GM19463 (cell line): Measurements from ENCODE around the gene EXOC4.

ENCODE experiments used
- ATAC-seq: cut with Tn5 transposase; IDR thresholded peaks from one replicate; pipeline ENCODE4 v1.9.1; 2021; ENCODE audit warnings: mild to moderate bottlenecking, moderate library complexity; ENCODE audit not compliant: unreplicated experiment

Gene EXOC4

DNA sequence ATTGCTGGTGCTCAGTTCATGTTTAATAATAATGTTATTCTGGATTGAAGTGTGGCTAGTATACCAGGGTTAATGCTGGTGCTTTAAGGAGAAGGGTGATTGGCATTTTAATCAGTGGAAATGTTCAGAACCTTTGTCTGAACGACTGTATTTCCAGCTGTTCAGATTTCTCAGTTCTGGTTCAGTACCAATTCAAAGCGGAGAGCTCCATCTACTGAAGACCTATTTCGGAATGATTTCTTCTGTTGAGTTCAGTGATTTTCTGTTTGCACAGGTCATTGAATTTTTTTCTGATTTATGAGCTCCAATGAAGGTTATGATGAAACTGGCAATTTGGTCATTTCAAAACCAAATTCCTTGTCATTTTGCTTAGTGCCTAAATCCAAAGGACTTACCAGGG is 160.1 kb downstream of the EXOC4 start:
- ATAC-seq: no peak

GRCh38 chr7:133419041-133419440 is 166.2 kb downstream of the EXOC4 start:
- no peak for ATAC-seq

DNA sequence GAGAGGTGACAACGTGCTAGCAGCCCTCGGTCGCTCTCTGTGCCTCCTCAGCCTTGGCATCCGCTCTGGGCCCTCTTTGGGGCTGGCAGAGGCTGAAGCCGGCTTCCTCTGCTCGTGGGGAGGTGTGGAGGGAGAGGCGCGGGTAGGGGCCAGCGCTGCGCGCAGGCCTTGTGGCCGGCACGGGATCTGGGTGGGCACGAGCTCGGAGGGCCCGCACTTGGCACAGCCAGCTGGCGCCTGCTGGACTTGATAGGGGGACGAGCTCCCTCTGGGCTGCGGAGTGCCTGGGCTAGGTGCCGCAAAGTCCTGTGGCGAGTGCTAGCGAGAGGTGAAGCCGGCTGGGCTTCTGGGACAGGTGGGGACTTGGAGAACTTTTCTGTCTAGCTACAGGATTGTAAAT is 170.7 kb downstream of the EXOC4 start:
- no peak for ATAC-seq

DNA sequence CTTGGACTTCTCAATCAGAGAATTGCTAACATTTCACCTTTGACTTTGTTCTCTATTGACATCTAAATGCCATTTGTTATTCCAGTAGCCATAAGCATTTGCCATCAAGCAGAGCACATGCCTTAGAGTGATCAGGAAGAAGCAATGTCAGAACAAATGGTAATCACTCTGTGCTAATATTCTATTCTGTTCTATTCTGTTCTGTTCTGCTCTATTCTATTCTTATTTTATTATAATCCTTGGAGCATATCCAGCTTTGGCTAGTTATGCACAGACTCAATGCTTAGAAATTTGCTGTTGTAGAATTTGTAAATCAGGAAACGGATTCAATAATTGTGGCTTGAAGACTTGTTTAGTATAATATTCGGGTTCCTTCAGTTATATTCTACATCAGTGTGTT is 175.4 kb downstream of the EXOC4 start:
- ATAC-seq: no peak

DNA sequence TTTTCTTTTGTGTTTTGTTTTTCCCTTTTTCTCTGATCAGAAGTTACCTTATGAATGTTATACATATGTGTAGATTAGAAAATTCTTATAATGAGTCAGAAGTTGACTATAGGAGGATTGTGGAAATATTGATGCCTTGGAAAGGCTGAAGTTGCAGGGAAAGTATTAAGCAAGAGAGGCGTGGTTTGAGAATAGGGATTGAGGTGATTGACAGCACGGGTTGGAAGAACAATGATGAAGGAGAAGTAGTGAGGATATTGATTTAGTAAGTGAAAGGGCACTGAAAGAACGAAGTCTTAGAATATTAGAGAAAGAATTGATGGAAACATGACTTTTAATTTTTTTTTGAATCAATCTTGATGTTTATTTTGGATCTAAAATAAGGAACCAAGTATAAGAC is 176.0 kb downstream of the EXOC4 start:
- ATAC-seq: no peak

- no peak for ATAC-seq
Observed at GRCh38 chr7:133429371-133429770, 176.5 kb downstream of the EXOC4 start.

GRCh38 chr7:133431134-133431724 is 178.4 kb downstream of the EXOC4 start:
- ATAC-seq: no peak

GRCh38 chr7:133433165-133433812 is 180.4 kb downstream of the EXOC4 start:
- no peak for ATAC-seq

- no peak for ATAC-seq
Observed at GRCh38 chr7:133434246-133434865, 181.5 kb downstream of the EXOC4 start.

DNA sequence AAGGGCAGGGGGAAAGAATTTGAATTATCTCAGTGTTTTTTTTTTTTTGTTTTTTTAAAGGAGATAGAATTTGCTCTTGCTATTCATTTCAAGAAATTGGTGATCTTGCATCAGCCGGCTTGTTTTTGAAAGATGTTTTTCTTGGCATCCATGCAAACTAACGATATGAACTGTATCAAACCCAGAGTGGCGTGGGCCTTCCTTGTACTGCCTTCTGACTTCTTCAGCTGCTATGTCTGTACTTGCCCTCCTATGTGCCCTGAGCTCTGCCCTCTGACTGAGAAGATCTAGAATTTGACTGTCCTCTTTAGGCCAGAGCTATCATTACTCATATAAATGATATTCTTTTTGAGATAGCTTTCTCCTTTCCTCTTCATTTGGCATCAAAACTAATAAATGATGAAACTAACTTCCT is 183.1 kb downstream of the EXOC4 start:
- ATAC-seq: no peak

DNA sequence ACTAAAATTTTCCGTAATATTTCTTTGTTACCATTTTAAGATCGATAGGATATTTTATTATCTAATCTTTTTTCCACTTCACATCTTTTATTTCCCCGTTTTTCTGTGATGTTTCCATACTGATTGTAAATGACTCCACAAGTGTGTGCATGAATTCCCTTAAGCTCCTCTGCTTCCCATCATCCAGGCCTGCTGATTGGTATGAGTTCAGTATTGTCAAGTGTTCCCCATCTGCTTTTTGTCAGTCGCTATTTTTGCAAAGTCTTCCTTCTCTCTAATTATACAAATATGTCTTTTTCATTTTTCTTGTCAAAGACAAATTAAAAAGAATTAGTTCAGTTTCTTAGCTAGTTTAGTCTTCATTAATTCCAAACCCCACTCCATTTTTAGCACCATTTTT is 184.7 kb downstream of the EXOC4 start:
- no peak for ATAC-seq

DNA sequence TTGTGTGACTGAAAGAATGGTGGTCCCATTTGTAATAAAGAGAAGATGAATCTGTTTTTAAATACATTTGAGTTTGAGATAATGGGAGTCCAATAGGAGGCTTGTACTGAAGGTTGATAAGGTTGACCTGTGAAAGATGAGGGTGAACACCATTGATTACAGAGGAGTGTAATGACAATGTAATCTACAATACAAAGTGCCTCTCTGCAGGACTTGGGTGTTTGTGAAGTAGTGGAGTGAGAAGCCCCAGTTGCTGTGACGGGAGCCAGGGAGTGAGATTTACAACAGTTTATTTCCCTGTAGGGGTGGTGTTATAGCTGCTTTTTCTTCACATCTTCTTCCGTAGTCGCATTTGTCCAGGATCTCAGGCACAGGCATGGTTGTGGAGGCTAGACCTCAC is 189.9 kb downstream of the EXOC4 start:
- ATAC-seq: no peak

- ATAC-seq: no peak
Observed at GRCh38 chr7:133445617-133446016, 192.7 kb downstream of the EXOC4 start.

DNA sequence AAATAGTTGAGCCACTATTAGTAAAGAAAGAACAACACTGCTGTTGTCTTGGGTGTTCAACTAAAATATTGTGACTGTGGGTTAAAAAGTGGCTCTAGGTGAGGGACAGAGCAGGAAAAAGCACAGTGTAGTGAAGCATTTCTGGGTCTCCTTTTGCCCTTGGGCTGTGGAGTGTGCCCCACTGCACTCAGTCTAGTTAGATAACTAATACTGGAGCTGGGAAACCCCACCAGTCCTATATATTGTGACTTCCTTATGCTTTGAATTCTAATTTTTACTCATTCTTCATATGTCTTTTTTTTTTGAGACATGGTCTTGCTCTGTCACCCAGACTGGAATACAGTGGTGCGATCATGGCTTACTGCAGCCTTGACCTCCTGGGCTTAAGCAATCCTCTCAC is 195.1 kb downstream of the EXOC4 start:
- ATAC-seq: no peak

DNA sequence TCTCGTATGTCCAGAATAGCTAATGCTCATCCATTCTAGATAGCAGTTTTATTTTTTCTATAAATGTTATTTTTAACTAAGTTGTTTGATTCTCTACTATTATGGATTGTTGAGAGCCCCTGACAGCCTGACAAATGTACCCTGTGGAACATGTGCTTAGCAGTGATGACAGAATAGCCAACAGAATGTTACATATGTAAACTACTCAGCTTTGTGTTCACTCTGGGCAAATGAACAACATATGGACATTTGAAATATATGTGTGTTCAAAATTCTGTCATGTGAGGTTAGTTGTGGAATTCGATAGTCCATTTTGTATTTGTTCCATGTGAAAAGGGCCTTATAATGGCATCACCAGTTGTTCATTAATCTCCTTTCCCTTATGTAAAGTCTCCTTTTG is 199.7 kb downstream of the EXOC4 start:
- ATAC-seq: no peak

DNA sequence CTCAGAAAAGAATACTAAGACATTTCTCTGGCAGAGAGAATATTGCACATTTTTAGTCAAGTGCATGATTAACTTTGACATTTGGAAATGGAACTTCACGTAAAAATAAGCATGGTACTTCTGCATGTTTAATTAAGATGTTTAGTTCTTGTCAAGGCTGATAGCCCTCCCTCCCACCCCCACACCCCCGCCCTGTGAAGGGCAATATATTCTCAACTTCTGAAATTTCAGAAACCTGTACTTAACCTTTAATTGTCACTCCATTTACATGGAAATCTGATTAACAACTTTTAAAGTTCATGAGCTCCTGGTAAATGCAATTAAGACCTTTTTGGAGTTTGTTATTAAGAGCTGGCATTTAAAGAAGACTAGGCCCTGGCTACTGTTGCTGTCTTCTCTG is 205.8 kb downstream of the EXOC4 start:
- ATAC-seq: no peak

- no peak for ATAC-seq
Observed at GRCh38 chr7:133461421-133461820, 208.5 kb downstream of the EXOC4 start.

DNA sequence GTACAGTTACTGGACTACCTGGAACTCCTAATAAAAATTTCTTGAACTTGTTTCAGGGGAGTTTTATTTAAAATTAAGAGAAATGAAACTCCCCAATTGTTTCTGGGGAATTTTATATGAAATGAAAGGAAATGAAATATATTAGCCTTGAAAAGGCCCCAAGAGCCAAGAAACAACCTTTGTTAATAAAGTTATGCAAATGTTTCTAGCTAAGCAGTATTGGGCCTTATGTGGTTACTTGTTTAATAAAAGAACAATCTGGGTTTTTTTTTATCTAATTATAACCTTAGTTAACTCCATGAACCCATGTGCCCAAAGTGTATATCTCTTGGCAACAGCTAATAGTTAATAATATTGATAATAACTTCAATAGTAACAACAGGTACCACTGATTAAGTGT is 222.8 kb downstream of the EXOC4 start:
- no peak for ATAC-seq

- ATAC-seq: no peak
Observed at GRCh38 chr7:133477791-133478190, 224.9 kb downstream of the EXOC4 start.

- ATAC-seq: no peak
Observed at GRCh38 chr7:133478591-133479135, 225.8 kb downstream of the EXOC4 start.

DNA sequence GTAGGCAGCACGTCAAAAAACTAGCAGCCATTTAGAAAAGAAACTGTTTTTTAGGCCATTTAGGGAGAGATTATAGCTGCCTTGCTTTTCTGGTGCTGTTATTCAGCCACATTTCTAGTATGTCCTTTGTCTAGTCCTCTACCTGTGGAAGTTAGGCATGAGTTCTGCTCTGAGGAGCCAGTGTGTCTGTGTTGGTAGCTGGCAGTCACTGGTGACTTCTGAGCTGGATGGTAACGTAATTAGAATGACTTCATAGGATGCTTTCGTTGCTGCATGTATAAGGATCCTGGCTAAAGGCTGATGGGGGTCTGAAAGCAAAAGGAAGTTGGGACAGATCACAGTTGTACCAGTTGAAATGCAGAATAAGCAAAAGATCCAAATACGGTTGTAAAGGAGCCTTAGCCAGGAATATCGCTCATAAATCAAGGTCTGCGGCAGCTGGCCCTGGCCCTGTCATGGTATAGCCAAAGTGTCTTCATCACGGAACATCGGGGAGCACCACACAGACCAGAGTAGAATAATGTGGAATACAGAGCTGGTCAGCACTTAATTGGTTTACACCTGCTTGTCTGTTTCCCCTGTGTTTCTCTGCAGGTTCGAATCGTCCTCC is 226.7 kb downstream of the EXOC4 start:
- no peak for ATAC-seq

DNA sequence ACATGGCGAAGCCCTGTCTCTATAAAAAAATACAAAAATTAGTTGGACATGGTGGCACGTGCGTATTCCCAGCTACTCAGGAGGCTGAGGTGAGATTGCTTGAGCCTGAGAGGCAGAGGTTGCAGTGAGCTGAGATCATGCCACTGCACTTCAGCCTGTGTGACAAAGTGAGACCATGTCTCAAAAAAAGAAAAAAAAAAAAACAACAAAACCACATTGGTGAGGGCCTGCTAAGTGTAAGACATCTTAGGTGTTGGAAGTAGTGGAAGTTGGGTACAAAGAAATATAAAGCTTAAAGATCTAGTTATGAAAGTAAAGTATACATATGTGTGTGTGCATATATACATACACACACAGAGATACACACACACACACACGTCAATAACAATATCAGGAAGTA is 228.0 kb downstream of the EXOC4 start:
- ATAC-seq: no peak
